HG03066 (cell line): ENCODE data around the gene RCAN3.
"Not testable (repeated sequence)": the region's sequence is repeated elsewhere in the genome, so short reads cannot be mapped to it uniquely, and the experiment has no call there.

Source experiments
- ATAC-seq: cut with Tn5 transposase; IDR thresholded peaks from one replicate; pipeline ENCODE4 v1.9.1; 2021; ENCODE audit warnings: low read depth; ENCODE audit not compliant: unreplicated experiment

Gene RCAN3

DNA sequence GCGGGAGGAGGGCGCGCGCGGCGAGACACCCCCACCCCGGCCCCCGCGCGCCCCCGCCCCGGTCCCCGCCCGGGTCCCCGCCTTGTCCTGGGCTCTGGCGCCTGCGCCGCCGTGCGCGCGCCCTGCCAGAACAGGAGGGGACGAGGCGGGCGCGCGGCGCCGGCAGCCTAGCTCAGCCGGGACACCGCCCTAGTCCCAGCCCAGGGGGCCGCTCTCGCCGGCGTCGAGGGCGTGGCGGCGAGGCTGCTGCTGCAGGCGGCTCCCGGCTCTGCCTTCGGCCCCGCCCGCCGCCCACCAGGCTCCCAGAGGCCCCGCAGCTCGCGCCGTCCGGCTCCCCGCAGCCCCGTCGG is at the start of gene RCAN3:
Gene RCAN3 (plus strand): TSS at position 128 of the 350 bp plus-strand sequence. CDS start 11,537 bp downstream, outside the sequence.
- no peak for ATAC-seq

GRCh38 chr1:24452922-24453485 is 49.6 kb upstream of the RCAN3 start:
- ATAC-seq, result no peak

GRCh38 chr1:24454673-24455072 is 48.0 kb upstream of the RCAN3 start:
- ATAC-seq, result no peak

DNA sequence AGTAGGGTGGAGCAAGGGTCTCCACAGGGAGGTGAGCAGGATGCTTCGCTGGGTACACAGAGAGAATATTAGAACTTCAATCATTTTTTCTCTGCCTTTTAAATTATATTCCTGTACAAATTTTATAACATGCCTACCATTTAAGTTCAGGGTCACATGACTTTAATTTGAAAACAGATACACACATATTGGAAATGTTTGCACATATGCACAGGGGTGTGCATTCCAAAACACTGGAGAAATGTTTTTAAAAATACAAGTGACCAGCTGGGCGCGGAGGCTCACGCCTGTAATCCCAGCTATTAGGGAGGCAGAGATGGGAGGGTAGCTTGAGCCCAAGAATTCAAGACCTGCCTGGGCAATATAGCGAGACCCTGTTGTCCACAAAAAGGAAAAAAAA is 47.4 kb upstream of the RCAN3 start:
- ATAC-seq, result no peak

GRCh38 chr1:24457866-24458265 is 44.8 kb upstream of the RCAN3 start:
- ATAC-seq, result no peak

DNA sequence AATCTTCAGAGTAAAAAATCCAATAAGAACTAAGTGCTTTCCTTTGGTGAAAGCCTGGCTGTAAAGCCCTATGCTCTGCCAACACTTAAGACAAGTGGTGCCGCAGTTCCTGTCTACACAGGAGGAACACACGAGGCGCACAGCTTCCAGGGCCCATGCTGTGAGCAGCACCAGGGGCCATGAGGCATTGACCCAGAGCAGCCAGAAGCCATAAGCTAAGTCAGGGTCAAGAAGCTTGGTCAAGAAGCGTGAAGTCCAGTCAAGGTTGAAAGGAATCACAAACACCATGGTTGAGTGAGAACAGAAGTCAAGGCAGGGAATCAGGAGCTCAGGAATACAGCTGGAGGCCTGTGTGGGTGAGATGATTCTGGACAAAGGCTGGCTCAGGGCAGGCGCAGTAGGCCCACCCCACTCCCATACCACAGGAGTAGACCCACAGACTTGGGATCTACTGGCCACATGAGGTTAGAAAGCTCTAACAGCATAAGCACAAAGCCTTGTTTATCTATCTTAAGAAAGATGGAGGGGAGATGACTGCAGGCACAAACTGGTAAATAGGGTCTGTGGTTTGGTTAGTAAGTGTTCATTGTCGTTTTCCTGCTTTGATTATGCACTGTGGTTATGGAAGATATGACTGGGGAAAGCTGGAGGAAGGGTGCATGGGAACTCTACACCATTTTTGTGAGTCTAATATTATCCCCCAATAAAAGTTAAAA is 42.9 kb upstream of the RCAN3 start:
- ATAC-seq, result no peak

DNA sequence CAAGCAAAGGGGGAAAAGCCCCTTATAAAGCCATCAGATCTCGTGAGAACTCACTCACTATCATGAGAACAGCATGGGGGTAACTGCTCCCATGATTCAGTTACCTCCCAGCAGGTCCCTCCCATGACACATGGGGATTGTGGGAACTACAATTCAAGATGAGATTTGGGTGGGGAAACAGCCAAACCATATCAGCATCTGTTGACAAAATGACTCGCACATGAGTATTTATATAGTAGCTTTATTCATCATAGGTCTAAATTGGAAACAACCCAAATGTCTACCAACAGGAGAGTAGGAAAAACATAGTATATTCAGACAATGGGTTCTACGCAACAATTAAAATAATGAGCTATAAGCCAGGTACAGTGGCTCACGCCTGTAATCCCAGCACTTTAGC is 40.5 kb upstream of the RCAN3 start:
- ATAC-seq, result not testable (repeated sequence)

- no peak for ATAC-seq
Observed at GRCh38 chr1:24463776-24464735, 38.6 kb upstream of the RCAN3 start.

DNA sequence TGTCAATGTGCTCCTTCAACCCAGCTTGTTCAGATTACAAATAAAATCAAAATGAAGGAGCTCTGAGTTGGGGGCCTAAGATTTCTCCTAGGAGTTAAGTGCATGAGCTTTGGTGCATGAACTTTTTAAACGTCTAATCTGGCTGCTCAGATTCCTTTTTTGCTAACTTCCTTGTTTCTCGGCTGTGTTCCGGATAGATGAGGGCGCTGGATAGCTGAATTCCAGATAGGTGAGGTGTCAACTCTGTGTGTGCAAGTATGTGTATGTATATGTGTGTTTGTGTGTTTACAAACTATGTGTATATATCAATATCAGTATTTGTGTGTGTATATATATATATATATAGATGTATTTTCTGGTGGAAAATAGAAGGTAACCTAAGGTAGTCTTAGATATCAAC is 37.5 kb upstream of the RCAN3 start:
- ATAC-seq, result no peak

GRCh38 chr1:24465638-24466037 is 37.0 kb upstream of the RCAN3 start:
- ATAC-seq, result no peak

- no peak for ATAC-seq
Observed at GRCh38 chr1:24468685-24469316, 33.8 kb upstream of the RCAN3 start.

- ATAC-seq, result no peak
Observed at GRCh38 chr1:24470592-24470991, 32.0 kb upstream of the RCAN3 start.

- ATAC-seq, result no peak
Observed at GRCh38 chr1:24472527-24473251, 29.9 kb upstream of the RCAN3 start.

DNA sequence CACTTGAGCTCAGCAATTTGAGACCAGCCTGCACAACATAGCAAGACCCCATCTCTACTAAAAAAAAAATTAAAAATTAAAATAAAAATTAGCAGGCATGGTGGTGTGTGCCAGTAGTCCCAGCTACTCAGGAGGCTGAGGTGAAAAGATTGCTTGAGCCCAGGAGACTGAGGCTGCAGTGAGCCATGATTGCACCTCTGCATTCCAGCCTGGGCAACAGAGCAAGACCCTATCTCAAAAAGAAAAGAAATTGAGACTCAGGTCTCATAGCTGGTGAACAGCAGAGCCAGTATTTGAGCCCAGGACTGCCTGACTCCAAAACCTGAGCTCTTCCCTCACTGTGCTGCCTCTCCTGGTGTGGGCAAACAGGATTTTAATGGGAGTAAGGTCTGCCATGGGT is 28.4 kb upstream of the RCAN3 start:
- no peak for ATAC-seq

GRCh38 chr1:24475700-24476099 is 26.9 kb upstream of the RCAN3 start:
- no peak for ATAC-seq

DNA sequence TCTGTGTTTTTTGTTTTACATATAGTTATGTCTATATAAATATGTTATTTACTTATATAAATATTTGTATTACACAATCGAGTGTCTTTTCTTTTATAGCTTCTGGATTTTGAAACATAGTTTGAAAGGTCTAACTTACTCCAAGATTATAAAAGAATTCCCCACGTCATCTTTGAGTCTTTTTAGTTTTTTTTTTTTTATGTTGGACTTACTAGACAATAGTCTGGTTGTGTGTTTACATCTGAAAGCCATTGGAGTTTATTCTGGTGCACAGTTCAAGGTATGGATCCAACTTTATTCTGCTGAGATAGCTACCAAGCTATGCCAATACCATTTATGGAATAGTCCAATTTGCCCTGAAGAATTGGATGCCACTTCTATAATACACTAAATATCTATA is 26.1 kb upstream of the RCAN3 start:
- no peak for ATAC-seq

- no peak for ATAC-seq
Observed at GRCh38 chr1:24477309-24477708, 25.3 kb upstream of the RCAN3 start.

DNA sequence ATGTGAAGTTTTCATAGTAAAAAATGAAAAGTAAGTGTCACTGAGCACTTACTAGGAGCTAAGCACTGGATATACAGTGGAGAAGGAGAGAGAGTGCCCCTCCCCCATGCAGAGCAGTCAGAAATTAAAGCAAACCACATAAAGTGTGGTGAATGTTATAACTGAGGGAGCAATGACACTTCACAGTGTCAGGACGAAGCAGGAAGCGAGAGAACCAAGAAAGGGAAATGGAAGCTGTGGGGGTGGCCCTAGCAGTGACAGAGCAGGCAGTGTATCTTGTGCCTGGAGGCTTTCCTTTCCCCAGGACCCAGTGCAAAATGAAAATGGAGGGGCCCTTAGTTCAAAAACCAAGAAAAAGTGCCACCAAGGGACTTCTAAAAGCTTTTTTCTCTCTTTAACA is 21.5 kb upstream of the RCAN3 start:
- no peak for ATAC-seq

GRCh38 chr1:24481843-24482610 is 20.6 kb upstream of the RCAN3 start:
- ATAC-seq, result no peak

GRCh38 chr1:24483441-24483840 is 19.2 kb upstream of the RCAN3 start:
- no peak for ATAC-seq
